ENCODE results near the gene IL1RAPL1. TPM values are rescaled to one million over a fixed set of nuclear protein-coding genes. Genes with fewer than 3 reads are reported as not detected.

Gene IL1RAPL1
- total RNA-seq, 2 donors from 2014 or later = not detected

DNA sequence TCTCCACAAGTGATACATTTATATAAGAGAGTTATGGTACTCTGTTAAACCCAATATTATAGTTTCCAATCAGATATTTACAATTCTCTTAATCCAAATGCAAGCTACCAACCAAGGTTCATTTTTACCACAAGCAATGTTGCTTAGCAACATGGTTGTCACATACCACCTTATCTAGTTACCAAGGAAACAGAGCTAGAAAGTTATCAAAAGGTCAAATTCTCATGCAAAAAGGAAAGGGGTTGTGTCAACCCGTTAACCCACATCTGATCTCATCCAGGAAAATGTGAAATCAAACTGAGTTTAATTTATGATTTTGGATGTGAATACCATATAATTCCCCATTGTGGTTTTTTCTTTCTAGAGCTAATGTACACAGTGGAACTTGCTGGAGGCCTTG, 1354.0 kb downstream of the IL1RAPL1 start:
- Mint-ChIP-seq H3K9me3 (peaks cover 0 to 3% of the 10 kb centered on the region in 2 donors), H3K4me3 (no peak overlapping the region)

DNA sequence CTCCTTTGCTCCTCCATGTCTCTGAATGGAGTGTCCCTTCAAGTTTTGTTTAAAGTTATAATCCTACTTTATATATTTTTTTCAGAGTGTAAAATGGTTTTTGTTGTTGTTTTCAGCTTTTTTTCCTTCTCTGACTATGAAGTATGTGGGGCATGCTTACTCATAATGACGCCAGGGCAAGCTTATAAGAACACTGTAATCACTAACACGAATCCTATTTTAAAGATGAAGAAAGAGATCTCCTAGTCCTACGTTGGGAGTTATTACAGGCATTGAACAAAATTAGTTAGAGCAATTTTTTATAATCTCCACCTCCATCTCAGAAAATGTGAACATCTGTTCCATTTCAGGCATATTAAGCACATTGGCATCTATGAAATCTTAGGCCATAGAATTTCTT, 1360.0 kb downstream of the IL1RAPL1 start:
- peaks cover 3% of the 10 kb centered on the region in 2 donors for H3K9me3 Mint-ChIP-seq
- H3K27ac Mint-ChIP-seq = no peak overlapping the region
- peaks cover 7% of the 10 kb centered on the region for H3K27me3 Mint-ChIP-seq (ENCODE audit: low read depth)
- no peak for ATAC-seq (replicated peaks in 1 of 2)
- H3K4me3 Mint-ChIP-seq = no peak overlapping the region
- no peaks in the 10 kb centered on the region for H3K36me3 Mint-ChIP-seq (ENCODE audit: insufficient read depth in 2 of 2)
- H3K4me1 Mint-ChIP-seq (ENCODE audit: low read depth) = no peaks in the 10 kb centered on the region
- no peak for DNase-seq

More for the DNA sequence above, 1354.0 kb downstream of the IL1RAPL1 start:
- DNase-seq (no peak), ATAC-seq (replicated peaks in 1 of 2) (no peak)
- no peak overlapping the region for H3K27ac Mint-ChIP-seq
- no peaks in the 10 kb centered on the region for H3K36me3 Mint-ChIP-seq (ENCODE audit: insufficient read depth in 2 of 2)
- peaks cover 7% of the 10 kb centered on the region for H3K27me3 Mint-ChIP-seq (ENCODE audit: low read depth)
- no peaks in the 10 kb centered on the region for H3K4me1 Mint-ChIP-seq (ENCODE audit: low read depth)

DNA sequence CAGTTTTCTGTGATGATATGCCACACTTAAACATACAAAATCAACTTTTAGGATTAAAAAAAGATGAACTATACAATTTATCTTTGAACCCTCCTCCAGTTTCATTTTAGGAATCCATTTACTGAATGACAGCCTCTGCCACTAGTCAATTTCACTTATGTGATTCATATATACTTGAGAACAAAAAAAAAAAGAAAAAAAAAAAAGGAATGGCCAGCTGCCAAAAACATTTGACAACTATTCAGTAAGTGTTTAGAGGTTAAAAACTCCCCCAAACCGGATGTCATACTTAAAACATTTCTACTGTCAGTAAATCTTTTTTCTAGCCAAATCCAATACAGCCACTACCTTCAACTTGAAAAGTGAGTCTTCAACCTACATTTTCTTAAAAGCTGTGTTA, 1361.4 kb downstream of the IL1RAPL1 start:
- Mint-ChIP-seq H3K4me1 (ENCODE audit: low read depth) (no peaks in the 10 kb centered on the region), H3K4me3 (no peak overlapping the region), H3K27ac (no peak overlapping the region), H3K27me3 (ENCODE audit: low read depth) (peaks cover 7% of the 10 kb centered on the region), H3K36me3 (ENCODE audit: insufficient read depth in 2 of 2) (no peaks in the 10 kb centered on the region), H3K9me3 (peaks cover 3% of the 10 kb centered on the region in 2 donors)
- no peak for ATAC-seq (replicated peaks in 1 of 2)
- DNase-seq = no peak

DNA sequence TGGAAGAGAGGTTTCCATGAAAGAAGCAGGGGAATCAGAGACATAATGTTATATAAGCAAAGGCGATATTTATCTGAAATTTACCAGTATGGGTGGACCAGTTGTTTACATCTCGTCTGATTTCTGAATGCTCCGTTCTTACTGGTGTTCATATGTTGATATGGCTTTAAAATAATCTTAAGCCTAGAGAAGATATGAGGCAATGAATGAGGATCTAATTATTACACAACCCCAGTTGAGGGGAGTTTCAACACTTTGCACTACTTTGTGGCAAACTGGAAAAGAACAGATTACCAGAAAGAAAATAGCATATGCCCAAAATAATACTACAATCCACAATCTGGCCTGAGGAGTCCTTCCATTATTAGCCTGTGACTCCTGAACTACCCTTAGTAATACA, 1364.8 kb downstream of the IL1RAPL1 start:
- H3K9me3 Mint-ChIP-seq = peaks cover 0 to 5% of the 10 kb centered on the region in 2 donors
- no peak overlapping the region for H3K4me3 Mint-ChIP-seq
- no peaks in the 10 kb centered on the region for H3K4me1 Mint-ChIP-seq (ENCODE audit: low read depth)
- ATAC-seq (replicated peaks in 1 of 2) (no peak), DNase-seq (no peak)
- no peaks in the 10 kb centered on the region for H3K36me3 Mint-ChIP-seq (ENCODE audit: insufficient read depth in 2 of 2)
- no peak overlapping the region for H3K27ac Mint-ChIP-seq
- no peaks in the 10 kb centered on the region for H3K27me3 Mint-ChIP-seq (ENCODE audit: low read depth)

DNA sequence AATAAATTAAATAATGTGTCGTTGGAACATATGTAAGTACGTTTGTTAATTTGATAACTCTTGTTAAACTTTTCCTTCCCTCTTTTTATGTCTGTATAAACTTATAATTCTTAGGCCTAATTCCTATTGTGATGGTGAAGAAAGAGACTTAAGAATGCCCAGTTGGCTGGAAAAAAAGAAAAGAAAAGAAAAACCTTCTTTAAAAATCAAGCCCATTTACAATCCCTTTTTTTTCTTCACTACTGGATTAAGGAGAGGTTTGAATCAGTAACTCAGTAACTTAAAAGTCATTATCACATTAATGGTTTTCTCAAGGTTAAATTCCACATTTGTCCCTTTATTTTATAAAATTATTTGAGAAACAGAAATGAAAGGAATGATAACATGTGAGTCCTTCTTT, 1374.8 kb downstream of the IL1RAPL1 start:
- no peak for DNase-seq
- H3K4me3 Mint-ChIP-seq = no peak overlapping the region
- no peaks in the 10 kb centered on the region for H3K9me3 Mint-ChIP-seq
- H3K4me1 Mint-ChIP-seq (ENCODE audit: low read depth) = no peaks in the 10 kb centered on the region
- H3K36me3 Mint-ChIP-seq (ENCODE audit: insufficient read depth in 2 of 2) = no peaks in the 10 kb centered on the region
- no peak for ATAC-seq (replicated peaks in 1 of 2)
- no peak overlapping the region for H3K27ac Mint-ChIP-seq
- H3K27me3 Mint-ChIP-seq (ENCODE audit: low read depth) = no peaks in the 10 kb centered on the region

DNA sequence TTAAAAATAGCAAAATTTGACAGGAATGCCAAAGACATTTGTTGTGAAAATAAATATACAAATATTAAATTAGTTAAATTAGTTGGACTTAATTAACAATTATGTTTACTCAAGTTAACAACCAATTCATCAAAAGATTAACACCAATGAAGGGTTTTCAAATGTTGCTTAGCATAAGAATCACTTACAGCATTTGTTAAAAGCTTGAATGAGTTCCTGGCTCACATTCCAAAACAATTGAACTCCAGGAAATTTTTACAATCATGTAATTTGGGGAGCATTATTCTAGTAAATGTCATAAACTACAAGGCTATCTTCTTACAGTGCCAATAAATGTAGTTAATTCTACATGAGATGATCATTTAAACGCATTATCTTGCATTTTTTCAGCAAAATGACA, 1378.4 kb downstream of the IL1RAPL1 start:
- H3K9me3 Mint-ChIP-seq = no peaks in the 10 kb centered on the region
- ATAC-seq (replicated peaks in 1 of 2) = no peak
- H3K4me1 Mint-ChIP-seq (ENCODE audit: low read depth) = no peaks in the 10 kb centered on the region
- no peaks in the 10 kb centered on the region for H3K27me3 Mint-ChIP-seq (ENCODE audit: low read depth)
- no peak for DNase-seq
- H3K27ac Mint-ChIP-seq = no peak overlapping the region
- H3K4me3 Mint-ChIP-seq = no peak overlapping the region
- H3K36me3 Mint-ChIP-seq (ENCODE audit: insufficient read depth in 2 of 2) = no peaks in the 10 kb centered on the region

DNA sequence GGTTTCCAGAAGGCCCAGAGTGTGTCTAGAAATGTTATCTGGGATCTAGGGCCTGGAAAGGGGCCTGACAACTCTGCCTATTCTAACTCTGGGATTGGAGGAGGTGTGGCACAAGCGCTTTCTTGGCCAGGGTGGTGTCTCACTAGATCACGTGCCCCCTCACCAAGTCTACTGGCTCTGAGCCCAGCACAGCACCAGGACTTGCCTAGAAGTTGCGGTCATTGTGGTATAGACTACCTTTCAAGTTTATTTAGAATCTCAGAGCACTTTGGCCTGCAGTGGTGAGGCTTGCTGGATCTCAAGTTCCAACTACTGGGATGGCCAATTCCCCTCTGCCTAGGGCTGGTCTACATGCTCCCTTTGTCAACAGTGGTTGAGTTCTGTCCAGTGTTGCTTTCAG, 1404.8 kb downstream of the IL1RAPL1 start:
- ATAC-seq (replicated peaks in 1 of 2) (no peak), DNase-seq (no peak)
- Mint-ChIP-seq H3K4me1 (ENCODE audit: low read depth) (no peaks in the 10 kb centered on the region), H3K36me3 (ENCODE audit: insufficient read depth in 2 of 2) (no peaks in the 10 kb centered on the region), H3K27ac (no peak overlapping the region), H3K27me3 (ENCODE audit: low read depth) (no peaks in the 10 kb centered on the region), H3K9me3 (peaks cover 3 to 5% of the 10 kb centered on the region in 2 donors), H3K4me3 (no peak overlapping the region)

DNA sequence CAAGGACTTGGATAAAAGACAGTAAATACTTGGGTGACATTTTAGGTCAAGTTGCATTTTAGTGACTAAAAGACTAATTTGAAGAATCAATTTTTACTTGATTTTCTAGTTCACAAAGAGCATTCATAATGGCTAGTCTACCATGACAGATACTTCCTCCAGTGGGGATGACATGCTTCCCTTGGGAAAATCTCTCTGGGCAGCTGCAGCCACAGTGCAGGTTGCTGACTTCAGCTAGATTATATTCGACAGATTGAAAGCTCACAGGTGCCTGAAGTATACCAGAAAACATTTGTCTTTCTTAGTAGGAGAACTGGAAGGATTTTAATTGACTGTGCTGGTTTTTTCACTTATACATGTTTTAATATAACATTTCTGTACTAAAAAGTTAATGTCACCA, 1418.6 kb downstream of the IL1RAPL1 start:
- Mint-ChIP-seq H3K9me3 (peaks cover 2 to 6% of the 10 kb centered on the region in 2 donors), H3K27ac (no peak overlapping the region), H3K36me3 (ENCODE audit: insufficient read depth in 2 of 2) (peaks cover 0 to 1% of the 10 kb centered on the region in 2 donors), H3K4me1 (ENCODE audit: low read depth) (no peaks in the 10 kb centered on the region), H3K27me3 (ENCODE audit: low read depth) (no peaks in the 10 kb centered on the region), H3K4me3 (no peak overlapping the region)
- no peak for ATAC-seq (replicated peaks in 1 of 2)
- no peak for DNase-seq
